D721Med (cell line): ENCODE results near the gene NCF2.
A peak's percentile ranks its signal among the peaks of the same experiment; 100 is the strongest.

Experiments used
- DNase-seq: peaks from one replicate; pipeline ENCODE4 v3.0.0; 2011; ENCODE audit warnings: low spot score; ENCODE audit not compliant: insufficient read length
- FAIRE-seq: peaks from 2 replicates; lab custom pipeline; 2011; peaks lifted over from hg19 to GRCh38; lab: Jason Lieb, UNC
- CTCF ChIP-seq: IDR thresholded peaks from 2 replicates; pipeline ENCODE4 v1.5.1; 2012; ENCODE audit warnings: mild to moderate bottlenecking, control low read depth; ENCODE audit not compliant: insufficient read depth; ENCODE audit errors: missing control alignments

The NCF2 gene

GRCh38 chr1:183590244-183591191, at the start of gene NCF2:
TSS of gene NCF2 (minus strand) at chr1:183590459. CDS start at chr1:183590329, 130 bp downstream.
- DNase-seq (no peak), FAIRE-seq (no peak)
- TF ChIP-seq CTCF = no peak

GRCh38 chr1:183638649-183639387, 48.6 kb upstream of the NCF2 start:
- TF ChIP-seq CTCF = no peak
- FAIRE-seq = no peak
- DNase-seq = no peak

- no peak for TF ChIP-seq CTCF
- FAIRE-seq (no peak), DNase-seq (no peak)
Measured at GRCh38 chr1:183636783-183637182, 46.5 kb upstream of the NCF2 start.

- DNase-seq (no peak), FAIRE-seq (no peak)
- no peak for TF ChIP-seq CTCF
Measured at GRCh38 chr1:183636334-183636682, 46.0 kb upstream of the NCF2 start.

GRCh38 chr1:183635606-183636333, 45.5 kb upstream of the NCF2 start, which contains the start of gene ARPC5:
TSS of gene ARPC5 (minus strand) at chr1:183635783. CDS start at chr1:183635659, 124 bp downstream.
- DNase-seq (peak; percentile 83), FAIRE-seq (no peak)

More at GRCh38 chr1:183635606-183636333, 45.5 kb upstream of the NCF2 start, which contains the start of gene ARPC5:
- no peak for TF ChIP-seq CTCF
